GM19025 (cell line): Measurements from ENCODE around the gene CHRNA10.

Source experiments
- ATAC-seq: cut with Tn5 transposase; IDR thresholded peaks from one replicate; pipeline ENCODE4 v1.9.1; 2021; ENCODE audit warnings: mild to moderate bottlenecking, low read depth, moderate library complexity; ENCODE audit not compliant: unreplicated experiment

Gene CHRNA10

GRCh38 chr11:3671334-3672254 lies at the start of gene CHRNA10:
Gene CHRNA10 (minus strand): TSS chr11:3671384. CDS start chr11:3671312, 72 bp downstream.
- no peak for ATAC-seq

- ATAC-seq, result no peak
These were observed 41.1 kb upstream of the CHRNA10 start for GRCh38 chr11:3712274-3712673.

GRCh38 chr11:3710485-3711259 lies 39.5 kb upstream of the CHRNA10 start:
- ATAC-seq, result no peak

- no peak for ATAC-seq
These were observed 38.8 kb upstream of the CHRNA10 start for GRCh38 chr11:3709977-3710376.

- ATAC-seq, result no peak
These were observed 36.0 kb upstream of the CHRNA10 start for GRCh38 chr11:3707176-3707575.

GRCh38 chr11:3703383-3703782 lies 32.2 kb upstream of the CHRNA10 start:
- ATAC-seq, result no peak

- ATAC-seq, result no peak
These were observed 29.7 kb upstream of the CHRNA10 start for GRCh38 chr11:3700910-3701309.

GRCh38 chr11:3700410-3700809 lies 29.2 kb upstream of the CHRNA10 start:
- no peak for ATAC-seq

- ATAC-seq, result no peak
These were observed 15.6 kb upstream of the CHRNA10 start for GRCh38 chr11:3686751-3687150.

GRCh38 chr11:3685923-3686322 lies 14.7 kb upstream of the CHRNA10 start:
- no peak for ATAC-seq

GRCh38 chr11:3684819-3685172 lies 13.6 kb upstream of the CHRNA10 start:
- no peak for ATAC-seq

- no peak for ATAC-seq
These were observed 13.1 kb upstream of the CHRNA10 start for GRCh38 chr11:3684129-3684818.

GRCh38 chr11:3683039-3683438 lies 11.9 kb upstream of the CHRNA10 start:
- ATAC-seq, result no peak

- ATAC-seq, result no peak
These were observed 7.9 kb upstream of the CHRNA10 start for GRCh38 chr11:3679077-3679476.

- ATAC-seq, result no peak
These were observed 4.8 kb upstream of the CHRNA10 start for GRCh38 chr11:3675971-3676370.

- no peak for ATAC-seq
These were observed 3.0 kb upstream of the CHRNA10 start for GRCh38 chr11:3674189-3674588.

GRCh38 chr11:3669742-3670183 lies 1.4 kb downstream of the CHRNA10 start:
- no peak for ATAC-seq

GRCh38 chr11:3669128-3669527 lies 2.1 kb downstream of the CHRNA10 start:
- ATAC-seq, result no peak

GRCh38 chr11:3667149-3668035 lies 3.8 kb downstream of the CHRNA10 start:
- no peak for ATAC-seq

GRCh38 chr11:3666023-3666530 lies 5.1 kb downstream of the CHRNA10 start:
- no peak for ATAC-seq
